Measurements from ENCODE around the gene OFD1. TPM values are rescaled to one million over a fixed set of nuclear protein-coding genes. Genes with fewer than 3 reads are reported as not detected.

Gene OFD1
- total and polyA plus RNA-seq, 2 experiments from 2014 or later: 23.5 TPM

GRCh38 chrX:13717700-13718472 lies 16.7 kb upstream of the OFD1 start:
- Histone ChIP-seq H3K79me2 (peaks cover 20% of the 10 kb centered on the region), H3K4me2 (no peak overlapping the region), H3K27ac (peak overlapping the region; percentile 23), H3K9me2 (replicated peaks; ENCODE audit: insufficient read depth) (no peaks in the 10 kb centered on the region), H3K4me3 (no peak overlapping the region), H3K27me3 (no peaks in the 10 kb centered on the region), H3K9me3 (ENCODE audit: low read depth) (no peaks in the 10 kb centered on the region), H3K36me3 (replicated peaks; ENCODE audit: insufficient read depth, low read depth) (no peaks in the 10 kb centered on the region), H2AFZ (no peak overlapping the region), H3K4me1 (ENCODE audit: insufficient read depth) (peaks cover 7% of the 10 kb centered on the region), H4K20me1 (ENCODE audit: insufficient read depth, poor library complexity, severe bottlenecking) (no peaks in the 10 kb centered on the region)
- TF ChIP-seq CTCF (IDR thresholded peaks at IDR 0.05; ENCODE audit: poor library complexity) (no peak), EZH2 (IDR thresholded peaks at IDR 0.05; ENCODE audit: borderline replicate concordance) (no peak), EZH2phosphoT487 (IDR thresholded peaks at IDR 0.05; ENCODE audit: low read depth, severe bottlenecking, unreplicated experiment) (no peak)
- WGBS (ENCODE audit: low lambda C conversion rate, missing lambda C conversion rate): 80% methylated on average over 7 of the region's 7 CpGs
- DNase-seq (ENCODE audit: low spot score): no peak

- peak overlapping the region; percentile 63 for H3K27ac ChIP-seq
- DNase-seq (ENCODE audit: low spot score): no peak
- H3K79me2 ChIP-seq: peaks cover 34% of the 10 kb centered on the region
Observed at GRCh38 chrX:13719192-13719856, 15.2 kb upstream of the OFD1 start.

GRCh38 chrX:13721371-13721770 lies 13.2 kb upstream of the OFD1 start:
- peaks cover 45% of the 10 kb centered on the region for H3K79me2 ChIP-seq
- no peak overlapping the region for H2AFZ ChIP-seq
- DNase-seq (ENCODE audit: low spot score): no peak
- H3K4me2 ChIP-seq: peak overlapping the region; percentile 52
- H3K9me3 ChIP-seq (ENCODE audit: low read depth): no peaks in the 10 kb centered on the region
- no peaks in the 10 kb centered on the region for H3K9me2 ChIP-seq (replicated peaks; ENCODE audit: insufficient read depth)
- H3K4me1 ChIP-seq (ENCODE audit: insufficient read depth): peaks cover 7% of the 10 kb centered on the region
- H3K27ac ChIP-seq: peak overlapping the region; percentile 74
- H4K20me1 ChIP-seq (ENCODE audit: insufficient read depth, poor library complexity, severe bottlenecking): no peaks in the 10 kb centered on the region
- no peaks in the 10 kb centered on the region for H3K36me3 ChIP-seq (replicated peaks; ENCODE audit: insufficient read depth, low read depth)
- H3K4me3 ChIP-seq: no peak overlapping the region
- TF ChIP-seq CTCF (IDR thresholded peaks at IDR 0.05; ENCODE audit: poor library complexity) (no peak), EZH2 (IDR thresholded peaks at IDR 0.05; ENCODE audit: borderline replicate concordance) (no peak), EZH2phosphoT487 (IDR thresholded peaks at IDR 0.05; ENCODE audit: low read depth, severe bottlenecking, unreplicated experiment) (no peak)
- no peaks in the 10 kb centered on the region for H3K27me3 ChIP-seq
- 80% methylated on average over 4 of the region's 4 CpGs for WGBS (ENCODE audit: low lambda C conversion rate, missing lambda C conversion rate)

More at GRCh38 chrX:13719192-13719856, 15.2 kb upstream of the OFD1 start:
- Histone ChIP-seq H3K9me2 (replicated peaks; ENCODE audit: insufficient read depth) (no peaks in the 10 kb centered on the region), H3K9me3 (ENCODE audit: low read depth) (no peaks in the 10 kb centered on the region), H3K4me1 (ENCODE audit: insufficient read depth) (peaks cover 7% of the 10 kb centered on the region), H3K4me3 (no peak overlapping the region), H2AFZ (no peak overlapping the region), H3K4me2 (no peak overlapping the region), H3K36me3 (replicated peaks; ENCODE audit: insufficient read depth, low read depth) (no peaks in the 10 kb centered on the region), H3K27me3 (no peaks in the 10 kb centered on the region), H4K20me1 (ENCODE audit: insufficient read depth, poor library complexity, severe bottlenecking) (no peaks in the 10 kb centered on the region)
- TF ChIP-seq EZH2 (IDR thresholded peaks at IDR 0.05; ENCODE audit: borderline replicate concordance) (no peak), EZH2phosphoT487 (IDR thresholded peaks at IDR 0.05; ENCODE audit: low read depth, severe bottlenecking, unreplicated experiment) (no peak), CTCF (IDR thresholded peaks at IDR 0.05; ENCODE audit: poor library complexity) (no peak)
- WGBS (ENCODE audit: low lambda C conversion rate, missing lambda C conversion rate): 68% methylated on average over 3 of the region's 3 CpGs

All from hepatocyte (in vitro differentiated cells).